Keratinocyte (primary cell): ENCODE data around the gene SLC22A3.

ENCODE experiments used
- CTCF ChIP-seq, 3 experiments: IDR thresholded peaks in 1 of 3; conservative IDR thresholded peaks in 1 of 3; optimal IDR thresholded peaks in 1 of 3; 2 replicates in 2 of 3; 3 replicates in 1 of 3; pipeline versions ENCODE3 to v1.5.1; 2011; ENCODE audit warnings: low read length in 3 of 3, mild to moderate bottlenecking in 3 of 3, moderate library complexity in 2 of 3, control low read depth in 1 of 3, inconsistent platforms in 1 of 3; ENCODE audit not compliant: insufficient read depth in 2 of 3; ENCODE audit errors: extremely low read depth in 1 of 3
- EZH2 ChIP-seq: IDR thresholded peaks from one replicate; pipeline ENCODE4 v1.6.1; 2012; ENCODE audit warnings: inconsistent platforms, mild to moderate bottlenecking, low read length, moderate library complexity

- TF ChIP-seq CTCF (optimal IDR thresholded peaks at IDR 0.05 in 1 of 3, IDR thresholded peaks at IDR 0.05 in 1 of 3, conservative IDR thresholded peaks at IDR 0.05 in 1 of 3; ENCODE audit: extremely low read depth in 1 of 3, insufficient read depth in 2 of 3, low read length in 3 of 3) (no peak), EZH2 (no peak)
Observed at GRCh38 chr6:160391419-160392116, 43.4 kb downstream of the SLC22A3 start.
